Parathyroid adenoma (tissue), 2 donors: ENCODE measurements around the gene PPP1R14B.

Source experiments
- H2AFZ ChIP-seq: fragments of 300-600 bp; sonication (generic); one replicate; pipeline ENCODE4 v1.7.0; 2017; ENCODE audit warnings: antibody characterized with exemption, mild to moderate bottlenecking
- H3K27ac ChIP-seq: fragments of 300-600 bp; sonication (generic); one replicate; pipeline ENCODE4 v1.7.0; 2017
- H3K27me3 ChIP-seq: fragments of 300-600 bp; sonication (generic); one replicate; pipeline ENCODE4 v1.7.0; 2017; ENCODE audit warnings: low read length; ENCODE audit not compliant: control insufficient read depth, insufficient read depth
- H3K36me3 ChIP-seq: fragments of 300-600 bp; sonication (generic); one replicate; pipeline ENCODE4 v1.7.0; 2017; ENCODE audit warnings: low read length; ENCODE audit not compliant: control insufficient read depth, insufficient read depth
- H3K4me1 ChIP-seq: fragments of 300-600 bp; sonication (generic); one replicate; pipeline ENCODE4 v1.7.0; 2017; ENCODE audit warnings: control low read depth
- H3K4me2 ChIP-seq: fragments of 300-600 bp; sonication (generic); one replicate; pipeline ENCODE4 v1.7.0; 2017; ENCODE audit warnings: low read length
- H3K4me3 ChIP-seq: fragments of 300-600 bp; sonication (generic); one replicate; pipeline ENCODE4 v1.7.0; 2017; ENCODE audit warnings: low read depth, low read length
- H3K79me2 ChIP-seq: fragments of 300-600 bp; sonication (generic); one replicate; pipeline ENCODE4 v1.7.0; 2017; ENCODE audit warnings: control low read depth
- H3K9ac ChIP-seq: fragments of 300-600 bp; sonication (generic); one replicate; pipeline ENCODE4 v1.7.0; 2017; ENCODE audit warnings: mild to moderate bottlenecking
- H3K9me3 ChIP-seq: fragments of 300-600 bp; sonication (generic); one replicate; pipeline ENCODE4 v1.7.0; 2017; ENCODE audit warnings: low read length; ENCODE audit not compliant: control insufficient read depth
- CTCF ChIP-seq: fragments of 300-600 bp; sonication (generic); IDR thresholded peaks from one replicate; pipeline ENCODE4 v1.7.0; 2017; ENCODE audit warnings: antibody characterized with exemption, mild to moderate bottlenecking
- donor health status: primary hyperparathyroidism.

Gene PPP1R14B

GRCh38 chr11:64289002-64289564, 42.3 kb upstream of the PPP1R14B start:
- H3K4me3 ChIP-seq, result no peak overlapping the region
- H3K9ac ChIP-seq, result no peak overlapping the region
- H3K27ac ChIP-seq, result no peak overlapping the region
- no peak overlapping the region for H2AFZ ChIP-seq
- TF ChIP-seq CTCF, result no peak
- no peaks in the 10 kb centered on the region for H3K27me3 ChIP-seq
- H3K4me1 ChIP-seq, result peaks cover 2% of the 10 kb centered on the region
- H3K79me2 ChIP-seq, result peaks cover 4% of the 10 kb centered on the region
- H3K9me3 ChIP-seq, result no peaks in the 10 kb centered on the region
- no peak overlapping the region for H3K4me2 ChIP-seq
- H3K36me3 ChIP-seq, result no peaks in the 10 kb centered on the region

GRCh38 chr11:64288353-64288750, 41.6 kb upstream of the PPP1R14B start:
- Histone ChIP-seq H2AFZ (no peak overlapping the region), H3K9me3 (no peaks in the 10 kb centered on the region), H3K36me3 (no peaks in the 10 kb centered on the region), H3K4me2 (no peak overlapping the region), H3K79me2 (peaks cover 10% of the 10 kb centered on the region), H3K4me1 (peaks cover 6% of the 10 kb centered on the region), H3K4me3 (no peak overlapping the region), H3K27ac (no peak overlapping the region), H3K27me3 (no peaks in the 10 kb centered on the region), H3K9ac (no peak overlapping the region)
- no peak for TF ChIP-seq CTCF

- Histone ChIP-seq H3K27me3 (no peaks in the 10 kb centered on the region), H3K4me3 (no peak overlapping the region)
- TF ChIP-seq CTCF, result no peak
These were observed 41.1 kb upstream of the PPP1R14B start for GRCh38 chr11:64287676-64288352.

GRCh38 chr11:64286801-64287159, 40.0 kb upstream of the PPP1R14B start:
- Histone ChIP-seq H3K4me1 (peaks cover 6% of the 10 kb centered on the region), H3K4me2 (no peak overlapping the region), H3K9ac (no peak overlapping the region), H2AFZ (no peak overlapping the region), H3K4me3 (no peak overlapping the region), H3K79me2 (peaks cover 20% of the 10 kb centered on the region), H3K27ac (no peak overlapping the region), H3K36me3 (no peaks in the 10 kb centered on the region), H3K9me3 (no peaks in the 10 kb centered on the region), H3K27me3 (no peaks in the 10 kb centered on the region)
- no peak for TF ChIP-seq CTCF

More at GRCh38 chr11:64287676-64288352, 41.1 kb upstream of the PPP1R14B start:
- Histone ChIP-seq H3K4me2 (no peak overlapping the region), H3K36me3 (no peaks in the 10 kb centered on the region), H3K9me3 (no peaks in the 10 kb centered on the region), H3K79me2 (peaks cover 15% of the 10 kb centered on the region), H3K9ac (no peak overlapping the region), H2AFZ (no peak overlapping the region), H3K4me1 (peaks cover 6% of the 10 kb centered on the region), H3K27ac (no peak overlapping the region)
